ENCODE data around the gene CMTM5.

The CMTM5 gene

GRCh38 chr14:23359167-23359626, 17.6 kb upstream of the CMTM5 start:
- TF ChIP-seq CTCF (conservative IDR thresholded peaks at IDR 0.05; ENCODE audit: low read length): no peak
- H3K4me3 ChIP-seq (ENCODE audit: low read length): no peak overlapping the region
- DNase-seq (ENCODE audit: low read depth): no peak

GRCh38 chr14:23359722-23360447, 17.0 kb upstream of the CMTM5 start:
- no peak for TF ChIP-seq CTCF (conservative IDR thresholded peaks at IDR 0.05; ENCODE audit: low read length)
- DNase-seq (ENCODE audit: low read depth): no peak
- H3K4me3 ChIP-seq (ENCODE audit: low read length): no peak overlapping the region

GRCh38 chr14:23360496-23360895, 16.4 kb upstream of the CMTM5 start:
- DNase-seq (ENCODE audit: low read depth): no peak
- no peak for TF ChIP-seq CTCF (conservative IDR thresholded peaks at IDR 0.05; ENCODE audit: low read length)
- no peak overlapping the region for H3K4me3 ChIP-seq (ENCODE audit: low read length)

GRCh38 chr14:23361320-23361719, 15.5 kb upstream of the CMTM5 start:
- no peak overlapping the region for H3K4me3 ChIP-seq (ENCODE audit: low read length)
- TF ChIP-seq CTCF (conservative IDR thresholded peaks at IDR 0.05; ENCODE audit: low read length): no peak
- peak; percentile 82 for DNase-seq (ENCODE audit: low read depth)

- DNase-seq (ENCODE audit: low read depth): no peak
- H3K4me3 ChIP-seq (ENCODE audit: low read length): no peak overlapping the region
- no peak for TF ChIP-seq CTCF (conservative IDR thresholded peaks at IDR 0.05; ENCODE audit: low read length)
Observed at GRCh38 chr14:23361763-23362162, 15.1 kb upstream of the CMTM5 start.

- TF ChIP-seq CTCF (conservative IDR thresholded peaks at IDR 0.05; ENCODE audit: low read length): peak; percentile 51
Observed at GRCh38 chr14:23362200-23362599, 14.6 kb upstream of the CMTM5 start.

More at GRCh38 chr14:23362200-23362599, 14.6 kb upstream of the CMTM5 start:
- no peak overlapping the region for H3K4me3 ChIP-seq (ENCODE audit: low read length)
- DNase-seq (ENCODE audit: low read depth): peak; percentile 26

All from AG10803 (cell line).